ENCODE measurements around the gene MRPL55. TPM values are rescaled to one million over a fixed set of nuclear protein-coding genes. Genes with fewer than 3 reads are reported as not detected.
A peak's percentile ranks its signal among the peaks of the same experiment; 100 is the strongest.

Gene MRPL55
- total and polyA plus RNA-seq, 2 of the 13 experiments (the other 11 are each of a cell fraction or from before 2014, with no cell fraction given): 58.6 to 92.9 TPM

GRCh38 chr1:228088586-228089498, 20.3 kb downstream of the MRPL55 start:
- Histone ChIP-seq H3K27ac (ENCODE audit: extremely low read length, insufficient read depth, low read length) (no peak overlapping the region), H3K4me3 (replicated peaks in 1 of 3; ENCODE audit: insufficient read depth in 1 of 3, low read depth in 2 of 3, low read length in 3 of 3) (no peak overlapping the region), H3K4me1 (ENCODE audit: insufficient read depth, low read length) (peaks cover 74% of the 10 kb centered on the region), H3K36me3 (replicated peaks in 1 of 2; ENCODE audit: control insufficient read depth in 1 of 2, insufficient read depth in 2 of 2, low read length in 2 of 2) (peaks cover 11 to 64% of the 10 kb centered on the region in 2 experiments), H4K20me1 (ENCODE audit: insufficient read depth, low read length) (peaks cover 100% of the 10 kb centered on the region), H3K79me2 (ENCODE audit: insufficient read depth, low read length) (peaks cover 100% of the 10 kb centered on the region), H3K9ac (ENCODE audit: insufficient read depth, low read depth, low read length) (no peak overlapping the region), H3K4me2 (ENCODE audit: low read depth, low read length) (peak overlapping the region; percentile 5; the same call in 1 of the 2 replicates), H2AFZ (ENCODE audit: low read length) (no peak overlapping the region), H3K27me3 (ENCODE audit: control insufficient read depth in 1 of 2, insufficient read depth in 2 of 2, low read length in 2 of 2) (no peaks in the 10 kb centered on the region; a peak in 1 of 5 replicates), H3K9me3 (ENCODE audit: low read length) (peaks cover 16% of the 10 kb centered on the region)
- DNase-seq (ENCODE audit: low spot score) (no peak), FAIRE-seq (no peak), ATAC-seq (no peak)
- ChIA-PET CTCF (ENCODE audit: low intra/inter-chr PET ratio, low total read pairs) (no interaction called here), POLR2A (interaction anchor here (1.2 to 1.4 kb wide), 2 partner anchors 13 to 22 kb away, joined by 3 to 5 read pairs; no protein-coding TSS in a partner anchor)
- in situ Hi-C loops (cut with HindIII; ENCODE audit: extremely low pct_ligation_motif_present, low pct_unique_long_range_greater_than_20kb): no loop called here
- intact Hi-C loops (cut with micrococcal nuclease; ENCODE audit: unreplicated experiment): loop anchor here (10.0 kb wide), 1 partner anchor 1154 kb away; no protein-coding TSS in a partner anchor
- no TSS peak for BruUV-seq (replicated peaks)
- WGBS (ENCODE audit: low lambda C conversion rate): 93% methylated on average over 20 of the region's 21 CpGs
- TF ChIP-seq, protein P1, sequence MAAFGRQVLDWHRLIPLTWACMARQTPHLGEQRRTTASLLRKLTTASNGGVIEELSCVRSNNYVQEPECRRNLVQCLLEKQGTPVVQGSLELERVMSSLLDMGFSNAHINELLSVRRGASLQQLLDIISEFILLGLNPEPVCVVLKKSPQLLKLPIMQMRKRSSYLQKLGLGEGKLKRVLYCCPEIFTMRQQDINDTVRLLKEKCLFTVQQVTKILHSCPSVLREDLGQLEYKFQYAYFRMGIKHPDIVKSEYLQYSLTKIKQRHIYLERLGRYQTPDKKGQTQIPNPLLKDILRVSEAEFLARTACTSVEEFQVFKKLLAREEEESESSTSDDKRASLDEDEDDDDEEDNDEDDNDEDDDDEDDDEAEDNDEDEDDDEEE (CRISPR knock-in tag; IDR thresholded peaks at IDR 0.05): no peak
- TF ChIP-seq ZNF710 (CRISPR knock-in tag; IDR thresholded peaks at IDR 0.05; ENCODE audit: borderline replicate concordance) (no peak), HES4 (CRISPR knock-in tag; IDR thresholded peaks at IDR 0.05; ENCODE audit: borderline replicate concordance) (no peak), SMAD1 (CRISPR knock-in tag; IDR thresholded peaks at IDR 0.05; ENCODE audit: borderline replicate concordance, low read depth) (no peak), POLR2A (IDR thresholded peaks at IDR 0.05; ENCODE audit: insufficient read depth in 1 of 2, low read depth in 2 of 2, low read length in 2 of 2) (0 out of 4 replicates have a peak, but pooled peaks of 1 of the 2 experiments have one; percentile 4), U2AF2 (IDR thresholded peaks at IDR 0.05; ENCODE audit: low read depth, low read length) (no peak), ZNF256 (CRISPR knock-in tag; conservative IDR thresholded peaks at IDR 0.05) (no peak), ZNF503 (CRISPR knock-in tag; IDR thresholded peaks at IDR 0.05) (no peak), NR2F2 (IDR thresholded peaks at IDR 0.05; ENCODE audit: borderline replicate concordance, low read depth) (no peak), SATB2 (CRISPR knock-in tag; IDR thresholded peaks at IDR 0.05) (no peak), CEBPB (IDR thresholded peaks at IDR 0.05; ENCODE audit: borderline replicate concordance, low read depth, low read length) (peak; percentile 58; the same call in 1 of the 2 replicates), GABPA (IDR thresholded peaks at IDR 0.05; ENCODE audit: low read depth, low read length) (no peak), GABPA (CRISPR knock-in tag; IDR thresholded peaks at IDR 0.05; ENCODE audit: low read depth) (no peak)
- TF ChIP-seq, protein P2, sequence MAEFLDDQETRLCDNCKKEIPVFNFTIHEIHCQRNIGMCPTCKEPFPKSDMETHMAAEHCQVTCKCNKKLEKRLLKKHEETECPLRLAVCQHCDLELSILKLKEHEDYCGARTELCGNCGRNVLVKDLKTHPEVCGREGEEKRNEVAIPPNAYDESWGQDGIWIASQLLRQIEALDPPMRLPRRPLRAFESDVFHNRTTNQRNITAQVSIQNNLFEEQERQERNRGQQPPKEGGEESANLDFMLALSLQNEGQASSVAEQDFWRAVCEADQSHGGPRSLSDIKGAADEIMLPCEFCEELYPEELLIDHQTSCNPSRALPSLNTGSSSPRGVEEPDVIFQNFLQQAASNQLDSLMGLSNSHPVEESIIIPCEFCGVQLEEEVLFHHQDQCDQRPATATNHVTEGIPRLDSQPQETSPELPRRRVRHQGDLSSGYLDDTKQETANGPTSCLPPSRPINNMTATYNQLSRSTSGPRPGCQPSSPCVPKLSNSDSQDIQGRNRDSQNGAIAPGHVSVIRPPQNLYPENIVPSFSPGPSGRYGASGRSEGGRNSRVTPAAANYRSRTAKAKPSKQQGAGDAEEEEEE (CRISPR knock-in tag; IDR thresholded peaks at IDR 0.05; ENCODE audit: borderline replicate concordance): no peak
- TF ChIP-seq, protein P3, sequence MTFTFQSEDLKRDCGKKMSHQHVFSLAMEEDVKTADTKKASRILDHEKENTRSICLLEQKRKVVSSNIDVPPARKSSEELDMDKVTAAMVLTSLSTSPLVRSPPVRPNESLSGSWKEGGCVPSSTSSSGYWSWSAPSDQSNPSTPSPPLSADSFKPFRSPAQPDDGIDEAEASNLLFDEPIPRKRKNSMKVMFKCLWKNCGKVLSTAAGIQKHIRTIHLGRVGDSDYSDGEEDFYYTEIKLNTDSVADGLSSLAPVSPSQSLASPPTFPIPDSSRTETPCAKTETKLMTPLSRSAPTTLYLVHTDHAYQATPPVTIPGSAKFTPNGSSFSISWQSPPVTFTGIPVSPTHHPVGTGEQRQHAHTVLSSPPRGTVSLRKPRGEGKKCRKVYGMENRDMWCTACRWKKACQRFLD (CRISPR knock-in tag; IDR thresholded peaks at IDR 0.05; ENCODE audit: borderline replicate concordance): no peak

Measured in HepG2 (cell line).